ENCODE results near the gene BNC1.

DNA sequence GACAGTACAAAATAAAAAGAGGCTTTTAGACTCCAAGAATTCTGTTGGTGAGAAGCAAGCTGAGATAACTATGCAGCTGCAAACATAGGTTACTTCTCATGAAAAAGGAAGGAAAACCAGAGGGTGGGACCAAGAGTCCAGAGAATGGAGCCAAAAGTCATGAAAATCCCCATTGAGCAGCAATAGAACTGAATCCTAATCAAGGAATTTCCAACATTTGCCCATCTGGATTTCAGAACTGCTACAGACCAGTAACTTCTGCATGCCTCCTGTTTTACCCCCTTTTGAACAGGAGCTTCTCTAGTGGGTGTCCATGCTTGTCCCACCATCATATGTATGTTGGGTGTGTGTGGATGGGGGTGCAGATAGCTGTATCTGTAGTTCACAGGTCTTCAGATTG lies 33.6 kb upstream of the BNC1 start:
- TF ChIP-seq EZH2 (IDR thresholded peaks at IDR 0.05; ENCODE audit: insufficient read depth, poor library complexity, severe bottlenecking): no peak
- no peak for TF ChIP-seq EZH2phosphoT487 (IDR thresholded peaks at IDR 0.05; ENCODE audit: insufficient read depth, low read depth)
